ENCODE measurements around the gene MOB3A.

The MOB3A gene

DNA sequence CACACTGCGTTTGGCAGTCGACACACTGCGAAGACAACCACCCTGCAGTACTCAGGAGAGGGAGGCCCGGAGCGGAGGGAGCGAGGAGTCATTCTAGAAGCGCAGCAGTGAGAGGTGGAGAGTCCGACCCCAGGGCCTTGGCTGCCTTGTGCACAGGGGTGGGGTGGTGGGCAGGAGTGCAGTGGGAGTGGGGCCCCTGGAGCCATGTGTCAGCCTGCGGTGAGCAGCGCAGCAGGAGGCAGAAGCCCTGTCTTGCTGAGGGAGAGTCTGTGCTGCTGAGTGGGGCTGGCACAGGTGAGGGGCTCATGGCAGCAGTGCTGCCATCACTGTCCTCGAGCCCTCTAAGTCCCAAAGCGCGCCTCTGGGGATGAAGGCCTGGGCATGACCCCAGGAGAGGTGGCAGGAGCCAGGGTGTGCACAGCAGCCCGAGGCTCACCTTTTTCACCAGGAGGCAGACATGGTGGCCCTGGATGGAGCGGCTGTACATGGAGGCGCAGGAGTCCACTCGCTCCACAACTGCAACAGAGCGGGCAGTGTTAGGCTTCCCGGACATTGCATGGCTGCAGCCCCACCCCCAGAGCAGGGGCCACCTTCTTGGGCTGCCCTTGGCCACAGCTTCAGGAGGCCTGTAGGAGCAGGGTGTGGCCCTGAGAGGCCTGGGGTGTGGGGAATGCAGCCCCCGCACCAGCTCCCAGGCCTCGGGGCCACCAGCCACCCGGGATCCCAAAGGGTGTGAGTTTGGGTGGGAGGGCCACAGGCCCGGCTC is 12.3 kb upstream of the MOB3A start:
- H3K4me3 ChIP-seq (ENCODE audit: low read length): no peak overlapping the region
- TF ChIP-seq, protein P1, sequence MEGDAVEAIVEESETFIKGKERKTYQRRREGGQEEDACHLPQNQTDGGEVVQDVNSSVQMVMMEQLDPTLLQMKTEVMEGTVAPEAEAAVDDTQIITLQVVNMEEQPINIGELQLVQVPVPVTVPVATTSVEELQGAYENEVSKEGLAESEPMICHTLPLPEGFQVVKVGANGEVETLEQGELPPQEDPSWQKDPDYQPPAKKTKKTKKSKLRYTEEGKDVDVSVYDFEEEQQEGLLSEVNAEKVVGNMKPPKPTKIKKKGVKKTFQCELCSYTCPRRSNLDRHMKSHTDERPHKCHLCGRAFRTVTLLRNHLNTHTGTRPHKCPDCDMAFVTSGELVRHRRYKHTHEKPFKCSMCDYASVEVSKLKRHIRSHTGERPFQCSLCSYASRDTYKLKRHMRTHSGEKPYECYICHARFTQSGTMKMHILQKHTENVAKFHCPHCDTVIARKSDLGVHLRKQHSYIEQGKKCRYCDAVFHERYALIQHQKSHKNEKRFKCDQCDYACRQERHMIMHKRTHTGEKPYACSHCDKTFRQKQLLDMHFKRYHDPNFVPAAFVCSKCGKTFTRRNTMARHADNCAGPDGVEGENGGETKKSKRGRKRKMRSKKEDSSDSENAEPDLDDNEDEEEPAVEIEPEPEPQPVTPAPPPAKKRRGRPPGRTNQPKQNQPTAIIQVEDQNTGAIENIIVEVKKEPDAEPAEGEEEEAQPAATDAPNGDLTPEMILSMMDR (conservative IDR thresholded peaks at IDR 0.05; ENCODE audit: low read length): no peak
- DNase-seq (ENCODE audit: low read depth): no peak

DNA sequence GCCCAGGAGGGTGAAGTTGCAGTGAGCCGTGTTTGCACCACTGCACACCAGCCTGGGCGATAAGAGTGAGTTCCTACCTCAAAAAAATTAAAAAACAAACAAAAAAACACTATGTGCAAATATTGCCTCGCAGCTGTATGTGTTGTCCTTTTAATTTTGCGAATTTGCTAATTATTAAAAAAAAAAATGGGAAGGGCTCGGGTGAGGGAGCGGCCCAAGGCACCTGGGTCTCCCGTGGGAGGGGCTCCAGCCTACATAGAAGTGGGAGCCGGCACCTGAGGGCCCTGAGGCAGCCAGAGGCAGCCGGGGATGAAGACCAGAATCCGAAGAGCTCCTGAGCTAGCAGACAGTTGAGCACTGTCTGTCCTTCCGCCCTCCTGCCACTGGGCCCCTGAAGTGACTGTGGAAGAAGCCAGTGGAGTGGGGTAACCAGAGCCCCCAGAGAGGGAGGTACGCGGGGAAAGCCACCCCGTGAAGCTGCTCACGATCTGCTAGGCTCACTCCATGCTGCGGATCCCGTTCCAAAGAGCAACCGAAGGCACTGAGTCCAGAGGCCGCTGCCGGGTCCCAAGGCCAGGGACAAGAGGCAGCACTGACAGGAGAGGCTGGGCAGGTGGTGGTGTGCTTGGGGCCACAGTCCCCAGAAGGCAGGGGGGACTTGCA is 7.0 kb upstream of the MOB3A start:
- no peak for DNase-seq (ENCODE audit: low read depth)
- TF ChIP-seq, protein P1 (conservative IDR thresholded peaks at IDR 0.05; ENCODE audit: low read length): no peak
- no peak overlapping the region for H3K4me3 ChIP-seq (ENCODE audit: low read length)

DNA sequence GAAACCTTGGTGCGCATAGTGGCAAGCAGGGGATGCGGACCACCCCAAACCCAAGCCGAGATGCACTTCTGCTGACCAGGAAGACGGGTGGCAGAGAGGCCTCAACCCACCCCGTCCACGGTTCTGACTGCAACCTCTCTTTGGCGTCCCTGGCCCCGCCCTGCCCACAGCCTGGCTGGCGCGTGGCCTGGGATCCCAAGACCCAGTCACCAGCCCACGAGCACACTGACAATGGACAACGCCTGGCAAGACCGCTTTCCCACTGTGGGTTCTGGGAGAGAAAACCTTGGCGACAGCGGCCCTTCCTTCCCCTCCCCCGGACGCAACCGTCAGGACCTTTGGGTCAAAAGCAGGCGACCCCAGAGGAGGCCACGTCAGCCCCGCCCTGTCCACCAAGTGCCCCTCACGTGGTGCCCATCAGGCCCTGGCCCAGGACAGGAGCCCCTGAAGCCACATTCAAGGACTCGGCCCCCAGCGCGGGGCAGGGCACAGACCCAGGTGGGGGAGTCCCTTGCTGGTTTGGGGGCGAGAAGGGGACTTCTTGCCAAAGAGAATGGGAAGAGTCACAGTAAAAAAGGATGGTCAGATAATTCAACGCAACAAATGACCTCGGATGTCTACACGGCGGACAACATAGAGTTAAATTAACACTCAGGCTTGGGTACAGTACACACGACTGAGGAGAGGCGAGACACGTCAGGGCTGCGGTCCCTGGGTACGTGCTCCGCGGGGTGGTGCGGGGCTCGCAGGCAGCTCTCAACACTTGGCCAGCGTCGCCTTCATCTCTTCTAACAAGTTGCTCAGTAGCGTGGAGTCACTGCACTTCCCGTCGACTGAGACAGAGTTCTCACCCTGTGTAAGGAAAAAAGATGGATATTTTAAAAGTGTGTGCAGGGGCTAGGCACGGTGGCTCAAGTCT is 5.5 kb upstream of the MOB3A start:
- H3K4me3 ChIP-seq (ENCODE audit: low read length): no peak overlapping the region
- DNase-seq (ENCODE audit: low read depth): no peak
- TF ChIP-seq, protein P1 (conservative IDR thresholded peaks at IDR 0.05; ENCODE audit: low read length): no peak

DNA sequence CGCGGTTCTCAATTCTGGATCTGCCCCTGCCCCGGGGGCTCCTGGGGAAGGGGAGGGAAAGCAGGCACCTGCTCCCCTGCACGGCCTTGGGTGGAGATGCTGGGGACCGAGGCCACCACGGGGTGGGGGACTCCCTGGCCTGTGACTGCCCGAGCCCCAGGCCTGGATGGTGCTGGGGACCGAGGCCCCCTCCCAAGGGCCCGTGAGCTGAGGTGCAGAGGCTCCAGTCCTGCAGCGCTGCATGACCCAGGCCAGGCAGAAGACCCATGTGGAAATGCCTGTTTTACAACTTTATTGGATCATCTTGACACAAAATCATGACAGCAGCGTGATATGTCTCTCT is 4.6 kb upstream of the MOB3A start:
- DNase-seq (ENCODE audit: low read depth): no peak
- TF ChIP-seq, protein P1 (conservative IDR thresholded peaks at IDR 0.05; ENCODE audit: low read length): no peak
- no peak overlapping the region for H3K4me3 ChIP-seq (ENCODE audit: low read length)

DNA sequence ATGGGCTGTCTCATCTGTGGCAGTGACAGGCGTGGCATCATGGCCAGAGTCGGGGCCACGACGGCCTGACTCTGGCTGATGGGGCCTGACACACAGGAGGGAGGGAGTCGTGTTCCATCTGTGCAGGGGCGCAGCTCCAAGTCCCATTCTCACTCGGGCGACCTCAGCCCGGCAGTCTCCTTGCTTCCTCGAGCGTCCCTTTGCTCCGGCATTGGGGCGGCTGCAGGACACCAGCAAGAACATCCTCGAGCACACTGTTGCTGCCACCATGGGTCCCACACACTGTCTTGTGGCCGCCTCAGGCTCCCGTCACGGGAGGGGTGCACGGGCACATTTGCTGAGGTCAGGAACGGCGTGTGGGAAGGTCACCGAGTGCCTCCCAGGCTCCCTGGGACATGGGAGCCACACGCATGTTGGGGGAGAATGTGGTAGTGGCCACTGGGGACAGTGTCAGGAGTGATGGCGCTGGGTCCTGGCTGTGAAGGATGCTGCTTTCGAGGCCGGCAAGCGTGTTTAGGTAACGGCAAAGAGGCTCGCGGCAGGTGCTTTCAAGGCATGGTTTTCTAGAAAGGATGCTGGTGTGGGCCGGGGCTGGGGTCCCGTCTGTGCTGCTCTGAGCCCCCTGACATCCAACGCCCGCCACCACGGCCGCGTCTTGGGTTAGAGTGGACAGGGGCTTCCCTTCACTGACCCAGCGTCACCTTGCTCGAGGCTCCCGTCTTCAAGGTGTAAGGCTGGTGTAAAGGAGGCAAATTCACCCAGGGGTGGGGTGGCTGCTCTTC is 4.0 kb upstream of the MOB3A start:
- TF ChIP-seq, protein P1 (conservative IDR thresholded peaks at IDR 0.05; ENCODE audit: low read length): no peak
- no peak overlapping the region for H3K4me3 ChIP-seq (ENCODE audit: low read length)

DNA sequence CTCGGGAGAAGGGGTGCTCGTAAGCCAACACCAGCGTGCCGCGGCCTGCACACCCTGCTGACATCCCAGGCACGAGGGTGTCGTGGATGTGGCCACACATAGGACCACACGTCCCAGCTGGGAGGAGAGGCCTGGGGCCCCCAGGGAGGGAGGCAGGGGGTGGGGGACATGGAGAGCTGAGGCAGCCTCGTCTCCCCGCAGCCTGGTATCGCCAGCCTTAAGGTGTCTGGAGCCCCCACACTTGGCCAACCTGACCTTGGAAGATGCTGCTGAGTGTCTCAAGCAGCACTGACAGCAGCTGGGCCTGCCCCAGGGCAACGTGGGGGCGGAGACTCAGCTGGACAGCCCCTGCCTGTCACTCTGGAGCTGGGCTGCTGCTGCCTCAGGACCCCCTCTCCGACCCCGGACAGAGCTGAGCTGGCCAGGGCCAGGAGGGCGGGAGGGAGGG is 3.0 kb upstream of the MOB3A start:
- H3K4me3 ChIP-seq (ENCODE audit: low read length): no peak overlapping the region
- TF ChIP-seq, protein P1 (conservative IDR thresholded peaks at IDR 0.05; ENCODE audit: low read length): no peak
- DNase-seq (ENCODE audit: low read depth): no peak

More for the DNA sequence above, 4.0 kb upstream of the MOB3A start:
- DNase-seq (ENCODE audit: low read depth): no peak
